Measurements from ENCODE around the gene PPARD.
"Not testable (repeated sequence)": the region's sequence is repeated elsewhere in the genome, so short reads cannot be mapped to it uniquely, and the experiment has no call there.

The PPARD gene

DNA sequence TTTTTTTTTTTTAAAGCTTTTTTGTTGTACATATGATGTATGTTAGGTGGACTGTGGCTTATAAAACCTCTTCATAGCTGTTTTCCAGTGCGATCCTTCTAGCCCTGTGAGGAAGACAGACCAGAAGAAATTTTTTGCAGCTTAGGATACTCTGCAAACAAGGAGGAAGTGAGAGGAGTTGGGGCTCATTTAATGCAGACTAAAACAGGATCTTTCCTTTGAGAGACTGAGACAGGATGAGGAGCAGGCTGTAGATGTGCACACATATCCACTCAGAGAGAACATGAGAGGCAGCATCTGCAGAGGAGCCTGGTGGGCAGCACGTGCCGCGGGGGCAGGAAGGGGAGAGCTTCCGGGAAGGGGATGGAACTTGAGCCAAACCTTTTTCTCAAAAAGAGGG is 45.7 kb downstream of the PPARD start:
- DNase-seq = peak; percentile 32

DNA sequence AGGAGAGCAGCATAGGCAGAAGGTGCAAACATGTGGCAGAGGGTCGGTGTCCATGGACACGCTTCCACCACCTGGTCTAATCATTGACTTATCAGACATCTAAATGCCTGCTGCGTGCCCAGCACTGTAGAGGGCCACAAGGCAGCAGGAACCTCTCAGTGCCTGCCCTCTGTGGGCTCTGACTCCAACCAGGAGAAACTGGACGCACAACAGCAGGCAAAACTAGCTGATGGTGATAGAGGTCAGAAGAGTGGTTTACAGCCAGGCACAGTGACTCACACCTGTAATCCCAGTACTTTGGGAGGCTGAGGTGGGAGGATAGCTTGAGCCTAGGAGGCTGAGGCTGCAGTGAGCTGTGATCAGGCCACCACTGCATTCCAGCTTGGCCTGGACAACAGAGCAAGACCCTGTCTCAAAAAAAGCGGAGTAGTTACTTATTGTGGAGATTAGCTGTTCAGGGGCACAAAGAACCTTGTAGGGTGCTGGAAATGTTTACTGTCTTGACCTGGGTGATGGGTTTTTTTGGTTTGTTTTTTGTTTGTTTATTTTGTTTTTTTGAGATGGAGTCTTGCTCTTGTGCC is 46.5 kb downstream of the PPARD start:
- no peak for DNase-seq

DNA sequence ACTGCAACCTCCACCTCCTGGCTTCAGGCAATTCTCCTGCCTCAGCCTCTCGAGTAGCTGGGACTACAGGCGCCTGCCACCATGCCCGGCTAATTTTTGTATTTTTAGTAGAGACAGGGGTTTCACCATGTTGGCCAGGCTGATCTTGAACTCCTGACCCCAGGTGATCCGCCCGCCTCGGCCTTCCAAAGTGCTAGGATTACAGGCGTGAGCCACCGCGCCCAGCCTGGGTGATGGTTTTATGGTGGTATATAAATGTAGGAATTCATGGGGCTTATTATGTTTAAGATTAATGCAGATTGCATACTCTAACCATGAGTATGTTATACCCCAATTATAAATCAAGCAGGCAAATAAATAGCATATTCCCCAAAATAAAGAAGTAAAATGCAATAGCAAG is 47.0 kb downstream of the PPARD start:
- not testable (repeated sequence) for DNase-seq

DNA sequence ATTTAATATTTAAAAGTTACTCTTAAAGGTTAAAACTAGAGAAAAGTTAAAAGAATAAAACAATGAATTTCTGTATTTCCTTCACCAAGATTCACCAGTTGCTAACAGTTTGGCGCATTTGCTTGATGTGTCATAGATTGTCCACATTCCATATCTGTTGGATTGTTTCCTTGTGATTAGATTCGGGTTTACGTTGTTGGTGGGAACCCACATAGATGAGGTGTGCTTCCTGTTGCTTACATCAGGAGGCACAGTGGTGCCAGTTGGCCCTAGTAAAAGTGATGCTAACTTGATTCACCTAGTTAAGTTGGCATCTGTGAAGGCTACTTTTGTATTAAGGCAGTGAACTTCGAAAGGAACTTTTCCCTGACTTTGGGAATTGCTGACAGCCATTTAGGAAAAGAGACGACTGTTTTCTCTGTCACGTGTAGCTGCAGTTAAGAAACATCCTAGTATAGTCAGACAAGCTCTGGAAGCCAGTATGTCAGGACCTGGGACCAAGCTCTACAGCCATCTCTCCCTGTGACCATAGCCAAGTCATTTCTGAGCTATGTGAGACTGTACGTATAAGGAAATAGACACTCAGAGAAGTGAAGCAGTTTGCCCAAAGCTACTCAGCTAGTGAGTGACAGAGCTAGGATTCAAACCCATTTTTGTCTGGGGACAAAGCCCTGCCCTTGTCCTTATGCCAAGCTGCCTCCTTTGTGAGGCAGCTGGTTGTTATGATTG is 49.0 kb downstream of the PPARD start:
- DNase-seq = no peak

DNA sequence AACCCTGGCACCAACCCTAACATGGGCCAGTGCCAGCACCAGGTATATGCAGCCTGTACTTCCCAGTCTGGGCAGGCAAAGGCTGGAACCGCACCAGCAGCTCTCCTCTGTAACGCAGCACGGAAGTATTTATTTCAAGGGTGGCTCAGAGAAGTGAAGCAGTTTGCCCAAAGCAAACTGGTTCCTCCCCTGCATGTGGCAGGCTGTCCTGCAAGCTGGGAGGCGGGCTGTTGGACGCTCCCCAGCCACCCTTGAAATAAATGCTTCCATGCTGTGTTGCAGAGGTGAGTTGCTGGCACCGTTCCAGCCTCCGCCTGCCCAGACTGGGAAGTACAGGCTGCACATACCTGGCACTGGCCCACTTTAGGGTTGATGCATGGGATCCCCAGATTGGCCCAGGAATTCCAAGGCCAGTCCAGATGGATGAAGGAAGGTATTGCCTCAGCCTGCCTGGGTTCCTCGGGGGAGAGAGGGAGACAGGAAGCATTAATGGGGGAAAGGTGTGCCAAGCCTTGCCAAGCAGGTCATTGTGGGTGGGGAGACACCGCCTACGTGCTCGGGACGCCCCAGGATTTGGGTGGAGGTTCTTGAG is 49.8 kb downstream of the PPARD start:
- DNase-seq = no peak

DNA sequence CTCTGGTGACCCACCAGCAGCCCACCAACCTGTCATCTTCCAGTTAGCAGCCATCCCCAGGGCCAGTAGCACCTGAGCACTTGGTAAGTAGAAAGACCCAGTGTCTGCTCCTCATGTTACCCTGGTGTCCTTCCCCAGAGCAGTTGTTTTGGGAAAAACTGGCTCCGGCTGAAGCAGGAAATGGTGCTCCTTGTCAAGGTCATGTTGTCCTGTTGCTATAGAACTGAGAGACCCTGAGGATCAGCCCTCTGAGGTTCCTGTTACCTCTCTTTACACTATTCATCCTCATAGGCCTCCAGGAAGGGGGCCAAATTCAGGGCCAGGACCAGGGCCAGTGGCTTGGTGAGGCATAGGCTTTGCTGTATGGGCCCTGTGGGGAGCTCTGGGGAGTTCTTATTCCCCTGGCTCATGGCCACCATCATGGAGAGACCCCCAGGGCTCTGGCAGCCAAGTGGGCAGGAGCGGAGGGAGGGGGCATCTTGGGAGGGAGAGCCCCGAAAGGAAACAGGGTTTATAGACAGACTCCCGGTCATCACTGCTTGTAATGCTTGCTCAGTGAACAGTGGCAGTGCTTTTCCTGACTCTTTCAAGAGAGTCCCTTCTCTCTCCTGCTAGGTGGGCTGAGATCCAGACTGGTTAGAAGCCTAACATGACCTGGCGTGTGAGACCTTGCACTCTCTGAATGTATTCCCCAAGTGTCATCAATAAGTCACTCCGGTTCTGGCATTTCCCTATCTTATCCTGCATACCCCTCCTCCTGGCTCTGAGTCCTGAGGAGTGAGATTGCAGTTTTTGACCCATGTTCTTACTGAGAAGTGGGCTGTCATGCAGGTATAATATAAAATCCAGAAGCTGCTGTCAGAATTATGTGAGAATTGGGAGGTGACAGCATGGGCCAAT is 50.7 kb downstream of the PPARD start:
- no peak for DNase-seq

DNA sequence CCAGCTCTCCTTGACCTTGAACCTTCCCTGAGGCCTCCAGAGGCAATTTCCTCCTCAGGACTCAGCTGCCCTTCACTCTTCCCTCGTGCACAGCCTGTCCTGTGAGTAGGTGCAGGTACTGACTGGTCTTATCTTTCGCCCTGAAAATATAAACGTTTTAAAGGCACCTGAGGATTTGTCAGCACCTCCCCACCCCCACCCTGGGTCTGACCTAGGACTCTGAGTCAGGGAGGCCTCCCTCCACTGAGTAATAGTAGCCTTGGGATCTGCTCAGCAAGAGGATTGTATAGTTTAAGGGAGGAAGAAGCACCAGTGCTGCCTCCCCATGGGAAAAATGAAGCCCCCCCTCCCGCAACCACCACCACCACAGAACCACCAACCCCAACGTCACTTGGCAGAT is 54.6 kb downstream of the PPARD start:
- DNase-seq = peak; percentile 30

DNA sequence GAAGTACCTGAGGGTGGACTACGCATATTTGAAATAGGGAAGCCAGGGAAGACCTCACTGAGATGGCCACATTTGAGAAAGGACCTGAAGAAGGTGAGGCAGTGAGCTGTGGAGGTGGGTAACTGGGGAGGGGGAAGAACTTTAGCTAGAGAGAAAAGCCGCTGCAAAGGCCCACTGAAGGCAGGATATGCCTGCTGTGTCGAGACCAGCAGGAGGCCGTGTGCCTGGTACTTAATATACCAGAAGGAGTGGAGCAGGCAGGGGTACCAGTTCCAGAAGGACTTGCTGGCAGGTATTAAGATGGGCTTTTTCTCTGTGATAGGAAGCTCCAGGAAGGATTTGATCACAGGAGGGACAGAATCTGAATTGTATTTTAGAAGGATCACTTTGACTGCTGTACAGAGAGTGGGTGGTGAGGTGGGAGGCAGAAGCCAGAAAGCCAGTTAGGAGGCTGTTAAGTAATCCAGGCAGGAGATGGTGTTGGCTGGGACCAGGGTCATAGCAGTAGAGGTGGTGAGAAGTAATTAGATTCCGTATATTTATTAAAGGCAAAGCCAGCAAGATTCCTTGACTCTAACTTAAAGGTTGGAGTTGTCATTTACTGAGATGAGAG is 55.6 kb downstream of the PPARD start:
- DNase-seq = no peak

DNA sequence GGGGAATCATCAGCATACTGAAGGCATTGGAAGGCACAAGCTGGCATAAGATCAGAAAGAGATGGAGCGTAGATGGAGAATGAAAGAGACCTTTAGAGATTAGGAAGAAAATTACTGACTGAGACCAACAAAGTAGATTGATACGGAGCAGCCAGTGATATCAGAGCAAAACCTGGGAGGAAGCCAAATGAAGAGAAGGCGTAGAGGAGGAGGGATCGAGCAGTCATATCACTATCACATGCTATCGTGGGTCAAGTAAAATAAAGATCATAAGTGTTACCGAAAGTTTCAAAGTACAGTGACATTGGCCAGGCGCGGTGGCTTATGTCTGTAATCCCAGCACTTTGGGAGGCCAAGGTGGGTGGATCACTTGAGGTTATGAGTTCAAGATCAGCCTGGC is 56.2 kb downstream of the PPARD start:
- DNase-seq = no peak

DNA sequence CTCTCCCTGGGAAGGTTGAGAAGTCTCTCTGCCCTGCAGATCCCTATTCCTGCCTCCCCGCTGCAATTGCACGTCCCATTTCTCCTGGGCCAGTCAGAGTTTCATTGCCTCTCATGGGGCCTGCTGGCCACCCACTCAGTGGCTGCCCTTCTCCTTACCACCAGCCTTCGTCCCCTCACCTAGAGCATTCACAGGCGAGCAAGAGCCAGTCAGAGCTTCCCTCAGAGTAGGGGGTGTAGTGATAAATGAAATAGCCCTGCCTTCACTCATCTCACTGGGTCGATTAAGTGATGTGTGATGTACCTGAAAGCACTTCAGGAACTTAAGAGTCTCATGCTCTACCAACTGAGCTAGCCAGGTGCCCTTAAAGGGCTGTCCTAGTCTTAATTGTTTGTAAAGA is 57.8 kb downstream of the PPARD start:
- no peak for DNase-seq

DNA sequence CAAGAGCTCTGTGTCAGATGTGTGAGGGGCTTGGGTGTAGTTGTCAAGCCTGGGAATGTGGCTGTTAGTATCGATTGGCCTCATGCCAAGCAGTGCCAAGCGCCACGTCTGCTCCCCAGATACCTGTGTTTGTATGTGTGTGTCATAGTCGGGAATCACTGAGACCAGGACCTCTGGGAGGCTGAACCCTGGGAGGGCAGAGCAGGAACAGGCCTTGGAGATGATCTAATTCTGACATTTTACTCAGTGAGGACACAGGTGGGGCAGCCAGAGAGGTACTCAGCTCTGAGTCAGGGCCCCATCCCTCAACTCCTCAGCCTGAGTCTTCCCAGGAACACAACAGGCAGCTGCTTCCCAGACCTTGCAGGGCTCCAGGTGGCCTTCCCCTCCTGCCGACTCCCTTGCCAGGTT is 58.5 kb downstream of the PPARD start:
- no peak for DNase-seq

DNA sequence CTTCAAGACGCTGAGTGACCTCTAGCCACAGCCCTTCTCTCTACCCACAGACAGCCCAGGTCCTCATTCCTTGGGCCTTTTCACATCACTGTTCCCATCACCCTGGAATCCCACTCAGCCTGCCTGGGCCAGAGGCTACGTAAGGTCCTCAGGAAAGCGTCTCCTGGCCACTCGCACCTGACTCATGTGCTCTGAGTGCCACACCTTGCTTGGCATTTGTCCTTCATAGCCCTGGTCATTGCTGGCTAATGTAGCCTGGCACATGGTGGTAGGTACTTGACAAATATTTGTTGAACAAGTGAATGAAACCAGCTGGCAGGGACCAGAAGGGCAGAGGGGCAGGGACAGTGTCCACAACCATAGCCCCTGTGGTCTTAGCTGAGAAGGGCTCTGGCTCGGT is 59.2 kb downstream of the PPARD start:
- DNase-seq = no peak

DNA sequence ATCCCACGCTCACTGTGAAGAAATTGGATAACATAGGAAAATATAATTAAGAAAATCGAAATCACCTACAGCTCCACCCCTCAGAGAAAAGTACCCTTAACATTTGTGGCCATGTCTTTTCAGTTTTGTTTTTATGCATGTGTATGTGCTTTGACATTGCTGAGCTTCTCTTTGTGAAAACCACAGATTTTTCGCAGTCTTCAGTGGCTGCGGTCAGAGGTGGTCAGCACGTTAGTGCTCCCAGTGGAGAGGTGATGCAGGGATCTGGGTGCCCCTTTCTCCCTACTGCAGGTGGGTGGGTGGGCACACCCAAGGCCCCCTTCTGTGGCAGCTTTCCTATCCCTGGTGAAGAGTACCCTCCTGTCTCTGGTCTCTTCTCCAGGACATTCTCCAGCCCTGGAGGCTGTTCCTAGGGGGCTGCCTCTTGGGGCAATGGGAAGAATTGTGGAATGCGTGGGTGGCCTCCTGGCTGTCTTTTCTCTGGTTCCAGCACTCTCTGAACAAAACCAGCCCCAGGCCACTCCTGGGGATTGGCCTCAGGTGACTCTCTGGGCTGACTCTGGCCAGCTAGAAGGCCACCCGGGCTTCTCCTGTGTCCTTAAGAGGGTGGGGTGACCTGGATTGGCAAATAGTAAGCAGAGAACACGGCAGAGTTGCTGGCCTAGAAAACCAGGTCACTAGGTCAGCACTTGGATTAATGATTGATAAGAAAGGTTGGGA is 59.9 kb downstream of the PPARD start:
- no peak for DNase-seq

DNA sequence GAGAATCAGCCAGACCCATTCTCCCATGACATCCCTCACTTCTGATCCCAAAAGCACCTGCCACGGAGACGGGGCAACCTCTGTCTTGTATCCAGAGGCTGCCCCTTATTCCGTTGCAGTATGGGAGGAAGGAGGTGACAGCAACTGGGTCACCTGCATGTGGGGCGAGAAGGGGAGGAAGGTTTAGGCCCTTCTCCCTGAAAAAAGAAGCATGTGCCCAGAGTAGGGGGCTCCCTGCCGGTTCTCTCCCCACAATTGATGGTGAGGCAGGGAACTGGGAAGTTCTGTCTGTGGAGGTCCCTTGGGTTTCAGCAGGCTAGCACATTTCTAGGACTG is 60.5 kb downstream of the PPARD start:
- no peak for DNase-seq

DNA sequence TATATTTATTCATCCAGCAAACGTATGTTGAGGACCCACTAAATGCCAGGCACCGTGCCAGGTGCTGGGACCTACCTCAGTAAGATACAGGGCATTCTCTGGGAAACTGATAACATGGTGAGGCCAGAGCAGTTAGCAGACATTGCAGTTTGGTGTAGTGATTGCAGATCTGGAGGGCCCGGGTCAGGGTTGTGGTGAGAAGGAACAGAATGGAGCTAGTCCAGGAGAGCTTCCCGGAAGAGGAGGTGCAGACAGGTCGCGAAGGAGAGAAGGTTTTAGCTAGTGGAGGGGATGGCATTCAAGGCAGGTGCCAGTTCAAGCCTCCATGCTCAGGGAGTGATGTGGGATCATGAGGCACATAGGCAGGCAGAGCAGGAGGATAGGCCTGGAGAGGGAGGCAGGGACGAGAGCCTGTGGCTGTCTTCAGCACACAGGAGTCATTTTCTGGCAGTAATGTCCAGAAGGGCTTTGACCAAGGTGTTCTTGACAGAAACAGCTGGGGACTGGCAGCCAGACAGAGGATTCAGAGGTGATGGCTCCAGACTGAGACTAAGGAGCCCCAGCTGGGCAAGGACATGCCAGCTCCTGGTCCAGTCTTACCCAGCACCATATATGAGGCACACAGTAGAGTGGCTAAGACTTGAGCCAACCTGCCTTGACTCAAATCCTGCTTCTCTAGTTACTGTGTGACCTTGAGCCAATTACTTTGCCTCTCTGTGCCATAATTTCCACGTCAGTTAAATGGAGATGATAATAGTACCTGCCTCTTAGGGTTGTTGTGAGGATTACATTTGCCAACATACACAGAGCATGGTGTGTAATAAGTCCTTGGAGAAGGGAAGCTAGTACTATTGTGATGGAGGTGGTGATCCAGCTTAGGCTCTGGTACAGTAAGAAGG is 61.4 kb downstream of the PPARD start:
- DNase-seq = no peak

DNA sequence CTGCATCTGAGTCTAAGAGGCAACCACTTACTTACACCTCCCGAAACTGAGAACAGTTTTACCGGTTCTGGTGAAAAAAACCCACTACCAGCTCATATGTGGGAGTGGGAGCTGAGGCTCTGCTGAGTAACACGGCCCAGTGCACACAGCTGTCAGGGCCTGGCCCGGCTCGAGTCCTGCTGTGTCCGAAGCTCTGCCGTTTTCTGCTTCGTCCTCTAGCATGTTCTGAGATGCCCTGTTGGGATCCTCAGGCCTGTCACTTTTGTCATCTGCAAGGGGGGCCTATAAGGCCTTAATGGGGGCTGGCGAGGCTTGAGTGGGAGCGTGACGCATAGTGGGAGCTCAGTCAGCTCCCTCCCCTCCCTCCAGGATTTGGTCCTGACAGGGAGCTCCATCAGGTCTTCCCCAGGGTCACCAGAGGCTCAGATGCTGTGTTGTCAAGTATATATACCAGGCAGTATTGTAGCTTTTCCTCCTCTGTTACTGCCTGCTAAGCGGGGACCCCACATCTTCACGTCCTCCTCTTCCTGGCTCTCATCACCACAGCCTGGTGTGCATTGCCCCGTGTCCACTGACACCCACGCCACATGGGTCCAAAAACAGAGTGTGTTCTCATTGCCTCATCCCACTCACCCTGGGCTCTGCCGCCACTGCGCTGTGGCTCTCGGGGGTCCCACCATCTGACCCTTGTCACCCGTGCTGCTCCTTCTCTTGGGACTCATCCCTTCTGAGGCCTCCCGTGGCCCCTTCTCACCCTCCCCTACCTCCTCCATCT is 64.5 kb downstream of the PPARD start:
- DNase-seq = no peak

DNA sequence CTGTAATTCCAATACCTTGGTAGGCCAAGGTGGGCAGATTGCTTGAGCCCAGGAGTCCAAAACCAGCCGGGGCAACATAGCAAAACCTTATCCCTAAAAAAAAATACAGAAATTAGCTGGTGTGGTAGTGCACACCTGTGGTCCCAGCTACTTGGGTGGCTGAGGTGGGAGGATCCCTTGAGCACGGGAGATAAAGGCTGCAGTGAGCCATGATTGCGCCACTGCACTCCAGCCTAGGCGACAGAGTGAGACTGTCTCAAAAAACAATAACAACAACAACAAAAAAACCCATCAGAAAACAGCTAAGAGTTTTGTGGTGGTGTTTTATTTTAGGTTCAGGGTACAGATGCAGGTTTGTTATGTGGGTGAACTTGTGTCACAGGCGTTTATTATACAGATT is 66.9 kb downstream of the PPARD start:
- no peak for DNase-seq

DNA sequence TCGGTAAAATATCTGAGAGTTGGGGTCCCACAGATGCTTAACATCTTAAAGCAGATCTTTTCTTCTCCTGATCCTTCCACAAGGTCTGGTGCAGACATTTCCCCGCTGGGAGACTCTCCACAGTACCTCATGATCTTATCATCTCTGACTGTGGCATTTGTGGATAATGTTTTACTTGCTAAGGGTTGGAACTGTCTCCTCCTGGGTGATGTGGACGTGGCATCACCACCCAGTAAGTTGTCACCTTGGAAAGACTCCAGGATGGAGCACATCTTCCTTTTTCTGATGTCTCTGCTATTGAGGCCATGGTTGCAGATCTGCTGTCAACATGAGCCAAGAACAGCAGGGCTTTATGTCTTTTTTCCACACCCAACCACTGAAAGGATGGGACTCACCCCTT is 67.8 kb downstream of the PPARD start:
- DNase-seq = no peak

DNA sequence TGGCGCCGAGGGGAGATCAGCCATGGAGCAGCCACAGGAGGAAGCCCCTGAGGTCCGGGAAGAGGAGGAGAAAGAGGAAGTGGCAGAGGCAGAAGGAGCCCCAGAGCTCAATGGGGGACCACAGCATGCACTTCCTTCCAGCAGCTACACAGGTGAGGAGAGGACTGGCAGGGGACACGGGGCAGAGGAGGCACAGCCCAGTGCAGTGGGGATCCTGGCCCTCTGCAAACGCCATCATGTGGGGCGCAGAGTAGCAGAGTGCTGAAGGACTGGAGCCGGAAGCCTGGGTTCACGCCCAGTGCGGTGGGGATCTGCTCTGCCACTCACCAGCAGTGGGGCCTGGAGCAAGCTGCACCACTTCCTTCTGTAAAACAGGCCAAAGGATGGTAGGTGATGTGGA is 68.7 kb downstream of the PPARD start:
- no peak for DNase-seq

DNA sequence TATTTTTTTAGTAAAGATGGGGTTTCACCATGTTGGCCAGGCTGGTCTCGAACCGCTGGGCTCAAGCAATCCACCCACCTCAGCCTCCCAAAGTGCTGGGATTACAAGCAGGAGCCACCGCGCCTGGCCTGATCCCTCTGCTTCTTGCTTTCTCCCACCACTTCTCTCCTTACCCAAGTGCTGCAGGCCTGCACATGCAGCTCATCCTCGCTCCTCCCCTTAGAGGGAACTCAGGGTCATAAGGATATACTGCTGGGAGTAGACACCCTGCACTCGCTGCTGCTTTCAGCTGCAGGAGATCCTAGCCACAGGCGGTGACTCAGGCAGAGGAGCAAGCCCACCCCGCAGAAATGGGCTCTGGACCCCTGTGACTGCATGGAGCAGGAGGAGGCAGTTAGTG is 69.7 kb downstream of the PPARD start:
- DNase-seq = no peak

DNA sequence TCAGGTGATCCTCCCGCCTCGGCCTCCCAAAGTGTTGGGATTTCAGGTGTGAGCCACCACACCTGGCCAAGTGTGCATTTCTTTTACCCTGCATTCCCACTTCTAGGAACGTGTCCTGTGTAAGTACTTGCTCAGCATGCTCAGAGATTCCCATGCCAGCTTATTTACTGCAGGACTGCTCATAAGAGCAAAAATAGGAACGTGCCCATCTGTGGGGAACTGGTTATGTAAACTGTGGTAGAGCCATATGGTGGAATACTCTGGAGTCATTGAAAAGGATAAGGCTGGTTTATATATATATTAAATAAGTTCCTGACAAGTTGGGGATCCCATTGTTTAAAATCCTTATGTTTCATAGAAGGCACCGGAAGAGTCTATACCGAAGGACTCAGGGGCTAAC is 71.6 kb downstream of the PPARD start:
- DNase-seq = no peak
